H1 (cell line): Measurements from ENCODE around the gene CANX. TPM values are rescaled to one million over a fixed set of nuclear protein-coding genes. Genes with fewer than 3 reads are reported as not detected.

Source experiments
- CTCF ChIA-PET: fragments of 300-600 bp; sonication (Branson Sonifier 250); formaldehyde crosslinking; loops from one replicate; lab custom pipeline; 2021; ENCODE audit not compliant: partially characterized antibody; lab: Charles Lee
- POLR2A ChIA-PET: fragments of 300-600 bp; sonication (Branson Sonifier 250); formaldehyde crosslinking; loops from one replicate; lab custom pipeline; 2021; ENCODE audit warnings: inconsistent platforms; ENCODE audit not compliant: partially characterized antibody; lab: Charles Lee
- DNase-seq, 2 experiments: peaks; one replicate each; pipeline versions ENCODE4 v3.0.0 to v3.0.0-alpha.2; 2010 to 2022; ENCODE audit warnings: low spot score in 2 of 2, low read depth in 1 of 2, mixed read lengths in 1 of 2
- FAIRE-seq: peaks from 2 replicates; lab custom pipeline; 2011; peaks lifted over from hg19 to GRCh38; lab: Jason Lieb, UNC
- H2AFZ ChIP-seq: 2 replicates; pipeline ENCODE4 v1.8.1; 2012; ENCODE audit warnings: low read length, inconsistent platforms
- H2AK5ac ChIP-seq: 2 replicates; pipeline ENCODE4 v1.6.1; 2013; ENCODE audit warnings: low read depth, low read length
- H2BK120ac ChIP-seq: replicated peaks from 2 replicates; pipeline ENCODE3; 2013; ENCODE audit warnings: low read depth, low read length, inconsistent platforms
- H2BK12ac ChIP-seq: 2 replicates; pipeline ENCODE4 v1.6.1; 2013; ENCODE audit warnings: low read depth, low read length
- H2BK15ac ChIP-seq: 2 replicates; pipeline ENCODE4 v1.6.1; 2013; ENCODE audit warnings: low read length
- H2BK20ac ChIP-seq: 2 replicates; pipeline ENCODE4 v1.6.1; 2013; ENCODE audit warnings: low read length
- H2BK5ac ChIP-seq: 2 replicates; pipeline ENCODE4 v1.6.1; 2013; ENCODE audit warnings: low read depth, low read length
- H3K14ac ChIP-seq: 2 replicates; pipeline ENCODE4 v1.6.1; 2013; ENCODE audit warnings: inconsistent platforms; ENCODE audit not compliant: insufficient read length
- H3K18ac ChIP-seq: 2 replicates; pipeline ENCODE4 v1.6.1; 2013; ENCODE audit warnings: low read length; ENCODE audit errors: extremely low read depth
- H3K23ac ChIP-seq: 2 replicates; pipeline ENCODE4 v1.6.1; 2013; ENCODE audit warnings: inconsistent platforms; ENCODE audit not compliant: insufficient read length
- H3K23me2 ChIP-seq: 2 replicates; pipeline ENCODE4 v1.6.1; 2013; ENCODE audit warnings: low read depth, low read length
- H3K27ac ChIP-seq: 2 replicates; pipeline ENCODE4 v1.6.1; 2011; ENCODE audit warnings: low read depth, low read length, inconsistent platforms
- H3K27me3 ChIP-seq, 4 experiments: replicated peaks in 1 of 4; 1 replicate in 1 of 4; 2 replicates in 3 of 4; pipeline versions ENCODE4 v1.6.1 to v1.8.1; 2011 to 2013; ENCODE audit warnings: low read length in 3 of 4, mild to moderate bottlenecking in 3 of 4, inconsistent platforms in 2 of 4, mixed read lengths in 2 of 4, moderate library complexity in 1 of 4; ENCODE audit not compliant: control insufficient read depth in 3 of 4, insufficient read depth in 3 of 4; ENCODE audit errors: extremely low read depth in 1 of 4
- H3K36me3 ChIP-seq, 4 experiments: 2 replicates each; pipeline versions ENCODE4 v1.6.1 to v1.8.1; 2011 to 2013; ENCODE audit warnings: mild to moderate bottlenecking in 4 of 4, low read length in 3 of 4, moderate library complexity in 2 of 4, control low read depth in 1 of 4, inconsistent platforms in 1 of 4; ENCODE audit not compliant: insufficient read depth in 4 of 4, control insufficient read depth in 2 of 4
- H3K4ac ChIP-seq: replicated peaks from 2 replicates; pipeline ENCODE3; 2013; ENCODE audit warnings: low read length, low read depth, mixed read lengths, inconsistent platforms; ENCODE audit not compliant: insufficient read length
- H3K4me1 ChIP-seq, 4 experiments: replicated peaks in 1 of 4; 1 replicate in 1 of 4; 2 replicates in 3 of 4; pipeline versions ENCODE4 v1.6.1 to v1.8.1; 2011 to 2013; ENCODE audit warnings: low read length in 3 of 4, inconsistent platforms in 2 of 4, mixed read lengths in 1 of 4; ENCODE audit not compliant: insufficient read depth in 4 of 4, control insufficient read depth in 3 of 4
- H3K4me2 ChIP-seq, 2 experiments: 2 replicates each; pipeline versions ENCODE4 v1.6.1 to v1.8.1; 2011 to 2013; ENCODE audit warnings: low read depth in 2 of 2, low read length in 2 of 2, control low read depth in 1 of 2, inconsistent platforms in 1 of 2, mild to moderate bottlenecking in 1 of 2; ENCODE audit not compliant: insufficient read depth in 1 of 2
- H3K4me3 ChIP-seq, 4 experiments: fragments of 200-600, 300-600 bp in 1 of 4; sonication (generic), shearing (Covaris generic), sonication (Bioruptor Twin) in 1 of 4; 2 replicates each; pipeline versions ENCODE4 v1.5.1 to v1.8.1; 2011 to 2016; ENCODE audit warnings: low read length in 4 of 4, low read depth in 3 of 4, control low read depth in 2 of 4, inconsistent platforms in 2 of 4, mild to moderate bottlenecking in 2 of 4, mixed read lengths in 1 of 4, moderate library complexity in 1 of 4; ENCODE audit not compliant: insufficient read depth in 2 of 4; ENCODE audit errors: extremely low read depth in 1 of 4
- H3K56ac ChIP-seq: replicated peaks from 2 replicates; pipeline ENCODE3; 2013; ENCODE audit warnings: low read depth, mild to moderate bottlenecking, mixed read lengths, low read length, inconsistent platforms; ENCODE audit not compliant: insufficient read length
- H3K79me1 ChIP-seq: 2 replicates; pipeline ENCODE4 v1.6.1; 2013; ENCODE audit warnings: low read depth, low read length, control low read depth
- H3K79me2 ChIP-seq, 2 experiments: 2 replicates each; pipeline versions ENCODE4 v1.6.1 to v1.8.1; 2012 to 2013; ENCODE audit warnings: low read length in 2 of 2, mild to moderate bottlenecking in 2 of 2, inconsistent platforms in 1 of 2; ENCODE audit not compliant: insufficient read depth in 2 of 2, control insufficient read depth in 1 of 2
- H3K9ac ChIP-seq, 4 experiments: replicated peaks in 1 of 4; 1 replicate in 1 of 4; 2 replicates in 3 of 4; pipeline versions ENCODE4 v1.6.1 to v1.8.1; 2011 to 2013; ENCODE audit warnings: low read depth in 3 of 4, low read length in 3 of 4, control low read depth in 2 of 4, mild to moderate bottlenecking in 2 of 4, moderate library complexity in 2 of 4, inconsistent platforms in 1 of 4; ENCODE audit errors: extremely low read depth in 1 of 4
- H3K9me3 ChIP-seq, 2 experiments: 2 replicates each; pipeline versions ENCODE4 v1.6.1 to v1.8.1; 2012 to 2013; ENCODE audit warnings: mild to moderate bottlenecking in 2 of 2, moderate library complexity in 2 of 2, control low read depth in 1 of 2, inconsistent platforms in 1 of 2, low read depth in 1 of 2, low read length in 1 of 2, mixed read lengths in 1 of 2; ENCODE audit not compliant: insufficient read depth in 2 of 2
- H4K20me1 ChIP-seq, 2 experiments: replicated peaks in 1 of 2; 2 replicates each; pipeline versions ENCODE3 to v1.8.1; 2011 to 2013; ENCODE audit warnings: inconsistent platforms in 2 of 2, low read length in 2 of 2, mild to moderate bottlenecking in 1 of 2; ENCODE audit not compliant: insufficient read depth in 2 of 2, control insufficient read depth in 1 of 2
- H4K5ac ChIP-seq: 2 replicates; pipeline ENCODE4 v1.6.1; 2013; ENCODE audit warnings: low read length, low read depth, mixed read lengths, inconsistent platforms; ENCODE audit not compliant: insufficient read length
- H4K8ac ChIP-seq: 2 replicates; pipeline ENCODE4 v1.8.0; 2013; ENCODE audit warnings: mild to moderate bottlenecking, moderate library complexity, low read length, inconsistent platforms; ENCODE audit not compliant: insufficient read depth; ENCODE audit errors: extremely low read depth
- H4K91ac ChIP-seq: replicated peaks from 2 replicates; pipeline ENCODE3; 2013; ENCODE audit warnings: low read length, mixed read lengths, inconsistent platforms; ENCODE audit not compliant: insufficient read length
- BACH1 ChIP-seq: IDR thresholded peaks from 2 replicates; pipeline ENCODE4 v1.6.1; 2012; ENCODE audit warnings: low read length, improper control_type of control experiment
- CHD1 ChIP-seq: IDR thresholded peaks from 2 replicates; pipeline ENCODE4 v1.6.1; 2012; ENCODE audit warnings: low read depth, low read length, improper control_type of control experiment
- EZH2 ChIP-seq: fragments of 200-600 bp; sonication (generic); IDR thresholded peaks from 2 replicates; pipeline ENCODE4 v1.7.1; 2012; ENCODE audit warnings: low read depth, mild to moderate bottlenecking, moderate library complexity, low read length, inconsistent platforms; ENCODE audit not compliant: severe bottlenecking
- JUND ChIP-seq: IDR thresholded peaks from 2 replicates; pipeline ENCODE4 v1.6.1; 2011; ENCODE audit warnings: mild to moderate bottlenecking, improper control_type of control experiment, low read length
- KDM5A ChIP-seq: fragments of 200-600 bp; IDR thresholded peaks from 2 replicates; pipeline ENCODE4 v1.7.1; 2012; ENCODE audit warnings: mild to moderate bottlenecking, low read length, inconsistent platforms, mixed read lengths
- RAD21 ChIP-seq, 2 experiments: IDR thresholded peaks in 1 of 2; conservative IDR thresholded peaks in 1 of 2; 2 replicates each; pipeline ENCODE4 v1.6.1; 2011; ENCODE audit warnings: low read depth in 2 of 2, low read length in 2 of 2, improper control_type of control experiment in 1 of 2, inconsistent platforms in 1 of 2, mild to moderate bottlenecking in 1 of 2, moderate library complexity in 1 of 2
- SIN3A ChIP-seq, 2 experiments: IDR thresholded peaks in 1 of 2; conservative IDR thresholded peaks in 1 of 2; 2 replicates each; pipeline ENCODE4 v1.6.1; 2011 to 2012; ENCODE audit warnings: low read length in 2 of 2, improper control_type of control experiment in 1 of 2, low read depth in 1 of 2, mild to moderate bottlenecking in 1 of 2
- TBP ChIP-seq: IDR thresholded peaks from 2 replicates; pipeline ENCODE4 v1.6.1; 2011; ENCODE audit warnings: low read depth, low read length, improper control_type of control experiment
- YY1 ChIP-seq: IDR thresholded peaks from 2 replicates; pipeline ENCODE4 v1.6.1; 2011; ENCODE audit warnings: low read depth, mild to moderate bottlenecking, low read length
- WGBS, 2 experiments: shearing (Covaris generic) in 1 of 2; methylation state at CpG; one replicate each; pipeline versions ENCODE4 v1.1.6 to v1.1.7; 2013 to 2015; ENCODE audit warnings: low lambda C conversion rate in 2 of 2, mixed read lengths in 2 of 2, inconsistent platforms in 1 of 2, low coverage in 1 of 2, missing lambda C conversion rate in 1 of 2; ENCODE audit not compliant: insufficient replicate concordance in 2 of 2, insufficient coverage in 1 of 2, insufficient read length in 1 of 2; ENCODE audit errors: extremely low coverage in 1 of 2, missing lambda C conversion rate in 1 of 2; 5-methylcytosine and 5-hydroxymethylcytosine counted together
- polyA plus RNA-seq, 7 experiments: library from polyadenylated mRNA; depleted of rRNA in 3 of 7; stranded (reverse) in 5 of 7; unstranded in 2 of 7; fragments of >200 nt in 5 of 7; fragments of 200-250 nt in 2 of 7; gene quantifications; 1 replicate in 5 of 7; 2 replicates in 1 of 7; 4 replicates in 1 of 7; pipeline versions ENCODE4 v1.2.1 to v1.2.3, GENCODE V29; 2011 to 2013; ENCODE audit warnings: missing spikeins in 2 of 7, mixed read lengths in 2 of 7
- total RNA-seq: library from RNA; stranded (reverse); fragmentation: NEBNext Ultra II Directional; extraction: Animal tissue kit (Norgen Biotek cat#: 25700); gene quantifications from 2 replicates; pipeline ENCODE4 v1.2.1, GENCODE V29; 2021
- TF ChIP-seq, protein P1 (sequence below), 3 experiments: IDR thresholded peaks; 1 replicate in 2 of 3; 2 replicates in 1 of 3; pipeline versions ENCODE4 v1.5.1 to v1.6.1; 2011; ENCODE audit warnings: low read length in 3 of 3, mild to moderate bottlenecking in 3 of 3, inconsistent platforms in 2 of 3, low read depth in 1 of 3, moderate library complexity in 1 of 3; ENCODE audit not compliant: insufficient read depth in 1 of 3; ENCODE audit errors: control extremely low read depth in 1 of 3

Gene CANX
- total and polyA plus RNA-seq, 2 of the 8 experiments (the other 6 are each of a cell fraction or from before 2014, with no cell fraction given) = 136 to 691 TPM

DNA sequence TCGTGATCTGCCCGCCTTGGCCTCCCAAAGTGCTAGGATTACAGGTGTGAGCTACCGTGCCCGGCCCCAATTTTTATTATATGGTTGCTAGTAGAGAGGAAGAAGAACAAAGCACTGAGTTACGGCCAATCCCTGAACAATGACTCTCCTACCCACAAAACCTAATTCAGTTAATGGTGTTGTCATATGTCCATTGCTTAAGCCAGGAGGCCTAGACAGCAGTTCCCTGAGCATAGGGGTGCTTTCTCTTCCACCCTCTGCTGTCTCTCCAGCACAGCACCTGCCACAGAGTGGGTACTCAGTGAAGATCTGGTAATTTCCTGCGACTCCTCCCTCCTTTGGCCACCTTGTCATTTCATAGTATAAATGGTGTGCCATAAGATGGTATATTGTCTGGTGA, 73.6 kb downstream of the CANX start:
- Histone ChIP-seq H3K14ac (no peak overlapping the region), H2BK5ac (no peak overlapping the region), H3K9ac (no peak overlapping the region), H2AK5ac (no peak overlapping the region), H4K91ac (no peak overlapping the region), H4K20me1 (peaks cover 2 to 9% of the 10 kb centered on the region in 2 experiments), H4K8ac (no peak overlapping the region), H3K4me1 (0 out of 7 replicates have a peak, but pooled peaks cover 0 to 2% (median 0%) of the 10 kb centered on the region in 4 experiments), H2BK120ac (no peak overlapping the region), H3K4me2 (no peak overlapping the region), H2BK12ac (no peak overlapping the region), H3K18ac (no peak overlapping the region), H3K23me2 (no peaks in the 10 kb centered on the region), H3K4me3 (no peak overlapping the region), H3K36me3 (peaks cover 17 to 66% (median 51%) of the 10 kb centered on the region in 4 experiments), H3K4ac (no peak overlapping the region), H4K5ac (no peak overlapping the region), H3K56ac (no peak overlapping the region), H3K27me3 (no peaks in the 10 kb centered on the region), H3K23ac (no peak overlapping the region), H3K9me3 (no peaks in the 10 kb centered on the region), H3K79me2 (peaks cover 0 to 9% of the 10 kb centered on the region in 2 experiments; a peak in 2 of 4 replicates), H2AFZ (no peak overlapping the region), H3K79me1 (peaks cover 2% of the 10 kb centered on the region), H2BK15ac (no peak overlapping the region), H3K27ac (no peak overlapping the region), H2BK20ac (no peak overlapping the region)
- POLR2A ChIA-PET = interaction anchor here (0.7 kb wide), 1 partner anchor 182 kb away, joined by 4 read pairs; no protein-coding TSS in a partner anchor
- CTCF ChIA-PET = interaction anchor here (1.8 to 3.4 kb wide), 3 partner anchors 10 to 30 kb away, joined by 4 to 19 read pairs (median 6); partner anchors contain the start of gene LTC4S
- 90% methylated on average over 6 of the region's 6 CpGs; no CpG with 5 or more reads in 1 of the 2 experiments for WGBS, 2 experiments
- DNase-seq (no peak), FAIRE-seq (no peak)
- TF ChIP-seq SIN3A (conservative IDR thresholded peaks at IDR 0.05 in 1 of 2, IDR thresholded peaks at IDR 0.05 in 1 of 2; ENCODE audit: low read depth in 1 of 2, low read length in 2 of 2) (no peak), RAD21 (IDR thresholded peaks at IDR 0.05 in 1 of 2, conservative IDR thresholded peaks at IDR 0.05 in 1 of 2; ENCODE audit: low read depth in 2 of 2, low read length in 2 of 2) (no peak), KDM5A (no peak), BACH1 (no peak), JUND (no peak), CHD1 (no peak), TBP (no peak), EZH2 (no peak), YY1 (no peak)
- TF ChIP-seq, protein P1, sequence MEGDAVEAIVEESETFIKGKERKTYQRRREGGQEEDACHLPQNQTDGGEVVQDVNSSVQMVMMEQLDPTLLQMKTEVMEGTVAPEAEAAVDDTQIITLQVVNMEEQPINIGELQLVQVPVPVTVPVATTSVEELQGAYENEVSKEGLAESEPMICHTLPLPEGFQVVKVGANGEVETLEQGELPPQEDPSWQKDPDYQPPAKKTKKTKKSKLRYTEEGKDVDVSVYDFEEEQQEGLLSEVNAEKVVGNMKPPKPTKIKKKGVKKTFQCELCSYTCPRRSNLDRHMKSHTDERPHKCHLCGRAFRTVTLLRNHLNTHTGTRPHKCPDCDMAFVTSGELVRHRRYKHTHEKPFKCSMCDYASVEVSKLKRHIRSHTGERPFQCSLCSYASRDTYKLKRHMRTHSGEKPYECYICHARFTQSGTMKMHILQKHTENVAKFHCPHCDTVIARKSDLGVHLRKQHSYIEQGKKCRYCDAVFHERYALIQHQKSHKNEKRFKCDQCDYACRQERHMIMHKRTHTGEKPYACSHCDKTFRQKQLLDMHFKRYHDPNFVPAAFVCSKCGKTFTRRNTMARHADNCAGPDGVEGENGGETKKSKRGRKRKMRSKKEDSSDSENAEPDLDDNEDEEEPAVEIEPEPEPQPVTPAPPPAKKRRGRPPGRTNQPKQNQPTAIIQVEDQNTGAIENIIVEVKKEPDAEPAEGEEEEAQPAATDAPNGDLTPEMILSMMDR (IDR thresholded peaks at IDR 0.05; ENCODE audit: control extremely low read depth in 1 of 3, insufficient read depth in 1 of 3, low read depth in 1 of 3, low read length in 3 of 3) = no peak
